ENCODE data around the gene ARMC12.

GRCh38 chr6:35759426-35759825 lies 22.6 kb downstream of the ARMC12 start:
- no peak for TF ChIP-seq CTCF (IDR thresholded peaks at IDR 0.05; ENCODE audit: extremely low read depth in 1 of 2, insufficient read depth in 1 of 2, low read depth in 1 of 2, low read length in 2 of 2)
- TF ChIP-seq POLR2A (IDR thresholded peaks at IDR 0.05; ENCODE audit: low read depth, low read length): no peak
- TF ChIP-seq POLR2AphosphoS5 (IDR thresholded peaks at IDR 0.05; ENCODE audit: insufficient read depth, low read depth, low read length): no peak
- no peak for TF ChIP-seq EZH2 (IDR thresholded peaks at IDR 0.05; ENCODE audit: borderline replicate concordance, low read depth, low read length, severe bottlenecking)
- TF ChIP-seq FOS (IDR thresholded peaks at IDR 0.05; ENCODE audit: borderline replicate concordance, insufficient read depth, low read length): no peak
- no peak for TF ChIP-seq MYC (IDR thresholded peaks at IDR 0.05; ENCODE audit: low read depth, low read length)
- no peak for TF ChIP-seq GATA2 (IDR thresholded peaks at IDR 0.05; ENCODE audit: insufficient read depth, insufficient read length, low read depth, low read length)

All from endothelial cell of umbilical vein (primary cell).